Measurements from ENCODE around the gene KCNJ9.

- TF ChIP-seq CTCF (conservative IDR thresholded peaks at IDR 0.05; ENCODE audit: low read length) = no peak
- TF ChIP-seq EZH2phosphoT487 (IDR thresholded peaks at IDR 0.05; ENCODE audit: borderline replicate concordance) = no peak
Observed at GRCh38 chr1:160032165-160032820, 49.0 kb upstream of the KCNJ9 start.
